ENCODE measurements around the gene ZNF414.
"Not testable (repeated sequence)": the region's sequence is repeated elsewhere in the genome, so short reads cannot be mapped to it uniquely, and the experiment has no call there.

Gene ZNF414

GRCh38 chr19:8513687-8514504 lies at the start of gene ZNF414:
Gene ZNF414 (minus strand): TSS chr19:8514167. CDS start chr19:8514046, 121 bp downstream.
- FAIRE-seq: peak; percentile 96
- DNase-seq (ENCODE audit: insufficient read length, low spot score): peak; percentile 98

DNA sequence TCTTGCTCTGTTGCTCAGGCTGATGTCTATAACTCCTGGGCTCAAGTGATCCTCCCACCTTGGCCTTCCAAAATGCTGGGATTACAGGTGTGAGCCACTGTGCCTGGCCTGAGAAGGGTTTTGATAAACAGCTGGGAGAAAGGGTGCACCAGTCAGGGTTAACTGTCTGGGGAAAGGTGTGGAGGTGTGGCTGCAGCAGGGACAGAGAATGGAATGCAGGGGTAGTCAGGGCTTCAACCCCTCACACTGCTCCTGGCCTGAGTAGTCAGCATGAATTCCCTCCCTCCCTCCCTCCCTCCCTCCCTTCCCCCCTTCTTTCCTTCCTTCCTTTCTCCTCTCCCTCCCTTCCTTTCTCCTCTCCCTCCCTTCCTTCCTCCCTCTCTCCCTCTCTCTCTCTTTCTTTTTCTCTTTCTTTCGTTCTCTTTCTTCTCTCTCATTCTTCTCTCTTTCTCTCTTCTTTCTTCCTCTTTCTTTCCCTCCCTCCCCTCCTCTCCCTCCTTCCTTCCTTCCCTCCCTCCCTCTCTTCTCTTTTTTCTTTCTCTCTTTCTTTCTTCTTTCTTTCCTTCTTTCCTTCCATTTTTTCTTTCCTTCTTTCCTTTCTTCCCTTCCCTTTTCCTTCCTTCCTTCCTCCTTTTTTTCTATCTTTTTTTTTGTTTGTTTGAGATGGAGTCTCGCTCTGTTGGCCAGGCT lies 47.3 kb upstream of the ZNF414 start:
- FAIRE-seq (no peak), DNase-seq (ENCODE audit: insufficient read length, low spot score) (no peak)

DNA sequence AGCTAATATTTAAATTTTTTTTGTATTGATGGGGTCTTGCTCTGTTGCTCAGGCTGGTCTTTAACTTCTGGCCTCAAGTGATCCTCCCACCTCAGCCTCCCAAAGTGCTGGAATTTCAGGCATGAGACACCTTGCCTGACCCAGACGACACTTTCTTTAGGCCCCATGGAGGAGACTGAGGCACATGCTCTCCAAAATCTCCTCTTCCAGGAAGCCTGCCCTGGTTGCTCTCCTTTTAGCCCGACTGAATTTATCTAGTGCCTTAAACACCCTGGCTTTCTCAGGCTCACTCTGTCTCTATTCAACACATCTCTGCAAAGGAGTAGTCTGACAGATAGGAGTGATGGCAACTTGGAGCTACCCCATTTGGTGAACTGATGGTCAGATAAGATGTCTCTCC lies 44.4 kb upstream of the ZNF414 start:
- FAIRE-seq (no peak), DNase-seq (ENCODE audit: insufficient read length, low spot score) (no peak)

DNA sequence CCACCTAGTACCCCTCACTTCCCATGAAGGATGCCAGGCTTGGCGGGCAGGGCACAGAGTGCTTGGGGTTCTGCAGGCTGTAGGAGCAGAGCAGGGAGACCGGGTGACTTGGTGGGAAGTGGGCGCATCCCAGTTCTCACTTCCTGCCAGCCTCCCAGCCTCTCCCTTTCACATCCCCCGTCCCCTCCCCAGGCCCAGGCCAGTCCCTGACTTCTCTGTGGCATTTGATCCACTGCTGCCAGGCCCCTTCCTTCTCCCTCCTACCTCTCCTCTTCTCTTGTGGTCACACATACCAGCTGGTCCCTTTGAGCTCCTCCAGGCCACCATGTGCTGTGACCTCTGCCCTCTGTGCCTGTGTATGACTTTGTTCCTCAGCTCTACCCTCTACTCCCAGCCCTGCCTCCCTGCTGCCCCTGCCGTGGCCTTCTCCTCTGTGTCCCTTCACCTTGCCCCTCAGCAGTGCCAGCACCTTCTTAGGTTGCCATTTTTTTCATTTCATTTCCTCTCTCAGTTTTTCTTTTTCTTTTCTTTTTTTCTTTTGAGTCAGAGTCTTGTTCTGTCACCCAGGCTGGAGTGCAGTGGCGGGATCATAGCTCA lies 43.8 kb upstream of the ZNF414 start:
- DNase-seq (ENCODE audit: insufficient read length, low spot score) (no peak), FAIRE-seq (no peak)

DNA sequence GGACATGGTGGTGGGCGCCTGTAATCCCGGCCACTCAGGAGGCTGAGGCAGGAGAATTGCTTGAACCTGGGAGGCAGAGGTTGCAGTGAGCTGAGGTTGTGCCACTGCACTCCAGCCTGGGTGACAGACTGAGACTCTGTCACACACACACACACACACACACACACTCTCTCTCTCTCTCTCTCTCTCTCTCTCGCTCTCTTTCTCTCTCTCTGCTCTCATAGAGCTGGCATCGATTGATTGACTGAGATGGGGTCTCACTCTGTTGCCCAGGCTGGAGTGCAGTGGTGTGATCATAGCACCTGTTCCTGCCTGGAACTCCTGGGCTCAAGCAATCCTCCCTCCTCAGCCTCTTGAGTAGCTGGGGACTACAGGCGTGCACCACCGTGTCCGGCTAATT lies 39.8 kb upstream of the ZNF414 start:
- not testable (repeated sequence) for FAIRE-seq; DNase-seq (ENCODE audit: insufficient read length, low spot score)

GRCh38 chr19:8552810-8553209 lies 38.8 kb upstream of the ZNF414 start:
- FAIRE-seq: peak; percentile 63
- peak; percentile 33 for DNase-seq (ENCODE audit: insufficient read length, low spot score)

DNA sequence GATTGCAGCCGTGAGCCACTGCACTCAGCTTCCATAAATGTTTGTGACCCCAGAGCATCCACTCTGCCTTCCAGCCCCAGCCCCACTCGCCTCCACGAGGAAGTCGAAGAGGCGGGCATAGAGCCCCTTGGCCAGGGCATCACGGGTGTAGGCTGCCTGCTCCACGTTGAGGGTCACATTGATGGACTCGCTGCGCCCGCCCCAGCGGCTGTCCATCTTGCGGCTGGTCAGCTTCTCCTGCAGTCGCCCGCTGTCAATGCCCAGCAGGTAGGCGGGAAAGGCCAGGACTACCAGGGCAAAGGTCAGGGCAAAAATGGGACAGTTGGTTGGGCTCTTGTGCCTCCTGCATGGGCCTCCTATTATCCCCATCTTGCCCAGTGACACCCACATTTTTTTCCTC lies 36.1 kb upstream of the ZNF414 start:
- FAIRE-seq (no peak), DNase-seq (ENCODE audit: insufficient read length, low spot score) (no peak)

DNA sequence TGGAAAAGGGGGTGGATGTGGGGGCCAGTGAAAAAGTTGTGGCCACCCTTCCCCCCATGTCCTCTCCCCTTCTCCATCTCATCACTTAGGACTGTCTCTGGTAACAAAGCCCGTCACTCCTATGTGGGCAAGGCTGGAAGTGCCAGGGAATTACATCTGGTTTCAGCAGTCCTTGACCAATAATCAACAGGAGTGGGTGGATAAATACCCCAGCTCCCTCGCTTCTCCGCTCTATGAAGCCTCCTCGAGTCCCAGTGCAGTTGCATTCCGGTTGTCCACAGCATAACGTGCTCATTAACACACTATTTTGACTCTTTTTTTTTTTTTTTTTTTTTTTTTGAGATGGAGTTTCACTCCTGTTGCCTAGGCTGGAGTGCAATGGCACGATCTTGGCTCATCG lies 31.8 kb upstream of the ZNF414 start:
- DNase-seq (ENCODE audit: insufficient read length, low spot score): no peak
- no peak for FAIRE-seq

DNA sequence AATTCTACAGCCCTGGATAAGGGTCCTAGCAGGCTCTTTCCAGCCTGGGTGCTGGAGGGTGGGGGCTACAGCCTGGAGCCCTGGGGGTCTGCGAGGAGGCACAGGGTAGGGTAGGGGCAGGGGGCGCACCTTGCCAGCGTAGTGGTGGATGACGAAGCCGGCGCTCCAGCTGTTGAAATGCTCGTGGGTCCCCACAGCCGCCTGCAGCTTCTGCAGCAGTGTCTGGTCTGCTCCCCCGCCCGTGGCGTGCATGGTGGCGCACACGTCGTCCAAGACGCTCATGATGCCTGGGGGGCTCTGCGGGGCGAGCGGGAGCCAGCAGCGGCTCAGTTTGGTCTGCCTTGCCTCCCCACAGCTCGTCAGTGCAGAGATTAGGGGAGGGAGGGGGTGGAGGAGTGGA lies 30.2 kb upstream of the ZNF414 start:
- FAIRE-seq: no peak
- no peak for DNase-seq (ENCODE audit: insufficient read length, low spot score)

DNA sequence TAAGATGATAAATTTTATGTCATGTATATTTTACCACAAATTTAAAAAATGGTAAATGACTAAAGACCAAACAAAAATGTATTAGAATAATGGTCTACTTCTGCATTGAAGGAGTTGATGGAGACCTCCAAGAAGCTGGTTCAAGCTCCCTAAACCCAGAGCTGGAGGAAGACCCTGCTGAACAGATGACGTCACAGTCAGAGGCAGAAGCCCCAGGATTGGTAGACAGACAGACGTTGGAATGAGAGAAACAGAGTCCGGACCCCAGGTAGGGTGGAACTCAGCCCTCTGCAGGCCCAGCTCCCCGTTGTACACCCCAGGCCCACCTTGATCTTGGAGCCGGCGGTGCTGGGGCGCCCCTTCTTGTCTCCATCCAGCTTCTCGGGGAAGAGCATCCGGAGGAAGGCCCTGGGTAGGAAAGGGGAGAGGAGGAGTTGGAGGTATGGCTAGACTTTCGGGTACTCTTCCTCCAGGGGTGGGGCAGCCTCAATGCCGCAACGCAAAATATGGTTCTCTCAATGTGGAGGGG lies 25.7 kb upstream of the ZNF414 start:
- no peak for FAIRE-seq
- no peak for DNase-seq (ENCODE audit: insufficient read length, low spot score)

DNA sequence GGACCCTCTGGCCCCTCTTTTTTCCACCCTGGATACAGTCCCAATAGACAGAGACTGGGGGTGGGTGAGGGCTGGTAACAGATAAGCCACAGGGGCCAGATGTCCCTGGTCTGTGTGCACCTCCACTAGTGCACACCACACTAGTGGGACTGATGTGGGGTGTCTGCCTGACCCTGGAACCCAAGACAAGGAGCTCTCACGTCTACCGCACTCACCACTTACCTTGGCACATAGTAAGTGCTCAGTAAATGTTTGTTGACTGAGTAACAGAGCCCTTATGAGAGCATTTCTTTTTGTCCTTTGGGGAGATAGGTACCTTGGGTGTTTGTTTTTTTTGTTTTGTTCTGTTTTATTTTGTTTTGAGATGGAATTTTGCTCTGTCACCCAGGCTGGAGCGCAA lies 23.1 kb upstream of the ZNF414 start:
- FAIRE-seq (no peak), DNase-seq (ENCODE audit: insufficient read length, low spot score) (no peak)

DNA sequence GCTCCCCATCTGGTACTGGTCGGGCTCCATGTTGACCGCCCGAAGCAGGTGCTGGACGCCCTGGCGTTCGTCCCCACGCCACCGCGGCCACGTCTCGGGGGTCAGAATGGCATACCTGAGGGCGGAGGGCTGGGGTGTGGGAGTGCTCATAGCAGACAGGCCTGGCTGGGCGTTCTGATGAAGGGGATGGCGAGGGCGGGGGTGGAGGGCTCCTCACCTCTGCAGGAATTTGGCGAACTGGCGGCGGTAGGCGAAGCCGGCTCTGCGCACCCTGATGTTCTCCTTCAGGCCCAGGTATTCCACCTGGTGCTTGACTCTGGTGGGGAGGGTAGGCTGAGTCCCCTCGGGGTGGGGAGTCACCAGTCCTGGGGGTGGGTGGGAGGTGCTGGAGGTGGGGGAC lies 22.3 kb upstream of the ZNF414 start:
- DNase-seq (ENCODE audit: insufficient read length, low spot score): no peak
- FAIRE-seq: peak; percentile 42

- DNase-seq (ENCODE audit: insufficient read length, low spot score) (no peak), FAIRE-seq (no peak)
Measured at GRCh38 chr19:8532225-8532624, 18.3 kb upstream of the ZNF414 start.

DNA sequence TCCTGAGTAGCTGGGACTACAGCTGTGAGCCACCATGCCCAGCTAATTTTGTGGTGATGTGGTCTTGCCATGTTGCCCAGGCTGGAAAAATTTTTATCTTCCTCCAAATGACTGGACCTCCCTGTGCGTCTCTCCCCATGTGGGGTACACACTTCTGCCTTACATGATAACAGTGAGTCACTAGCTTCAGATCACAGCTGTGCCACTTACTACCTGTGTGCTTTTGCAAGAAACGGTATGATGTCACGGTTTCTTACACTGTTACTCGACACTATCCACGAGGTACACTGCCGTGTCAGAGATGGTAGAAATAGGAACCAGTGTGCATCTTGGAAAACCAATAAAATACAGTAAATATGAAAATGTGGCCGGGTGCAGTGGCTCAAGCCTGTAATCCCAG lies 17.5 kb upstream of the ZNF414 start:
- DNase-seq (ENCODE audit: insufficient read length, low spot score): no peak
- no peak for FAIRE-seq

DNA sequence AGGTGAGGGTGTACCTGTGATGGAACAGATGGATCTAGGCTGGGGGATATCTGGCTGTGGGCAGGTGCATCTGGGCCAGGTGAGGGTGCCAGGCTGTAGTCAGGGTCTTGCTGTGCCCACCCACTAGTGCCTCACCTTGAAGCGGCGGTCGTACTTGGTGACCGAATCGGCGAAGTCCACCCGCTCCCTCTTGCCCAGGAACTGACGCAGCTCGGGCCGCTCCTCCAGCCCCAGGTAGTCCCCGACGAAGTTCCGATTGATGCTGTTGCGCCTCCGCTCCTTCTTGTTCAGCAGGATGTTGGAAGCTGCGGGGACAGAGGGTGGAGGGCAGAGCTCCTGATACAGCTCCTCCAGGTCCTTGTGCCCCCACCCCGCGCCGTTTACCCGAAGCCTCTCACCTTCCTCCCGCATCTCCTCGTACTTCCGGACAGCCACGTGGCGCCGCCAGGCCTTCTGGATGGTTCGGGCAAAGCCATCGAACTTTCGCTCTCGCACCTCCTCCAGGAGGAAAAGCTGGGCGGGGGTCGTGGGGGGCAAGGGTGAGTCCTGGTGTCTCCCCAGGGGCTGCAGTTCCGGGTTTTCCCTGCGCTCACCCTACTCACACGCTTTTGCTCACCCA lies 16.2 kb upstream of the ZNF414 start:
- no peak for DNase-seq (ENCODE audit: insufficient read length, low spot score)
- no peak for FAIRE-seq

GRCh38 chr19:8529369-8530006 lies 15.5 kb upstream of the ZNF414 start:
- FAIRE-seq (peak; percentile 60), DNase-seq (ENCODE audit: insufficient read length, low spot score) (no peak)

- DNase-seq (ENCODE audit: insufficient read length, low spot score) (no peak), FAIRE-seq (no peak)
Measured at GRCh38 chr19:8528500-8528899, 14.5 kb upstream of the ZNF414 start.

GRCh38 chr19:8526345-8527091 lies 12.6 kb upstream of the ZNF414 start:
- peak; percentile 93 for DNase-seq (ENCODE audit: insufficient read length, low spot score)

DNA sequence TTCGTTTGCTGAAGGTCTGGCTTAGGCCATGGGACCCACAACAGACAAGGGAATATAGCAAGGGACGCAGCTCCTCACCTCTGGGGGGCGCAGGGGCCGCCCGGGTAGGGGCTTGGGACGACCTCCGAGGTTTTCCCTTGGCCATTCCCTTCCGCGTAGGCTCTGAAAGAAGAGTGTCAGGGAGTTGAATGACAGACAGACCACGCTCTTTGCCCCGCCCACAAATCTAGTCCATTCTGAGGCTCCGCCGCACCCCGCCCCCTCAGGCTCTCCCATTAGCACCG lies 11.4 kb upstream of the ZNF414 start:
- FAIRE-seq (no peak), DNase-seq (ENCODE audit: insufficient read length, low spot score) (no peak)

More at GRCh38 chr19:8526345-8527091, 12.6 kb upstream of the ZNF414 start:
- peak; percentile 80 for FAIRE-seq

GRCh38 chr19:8519388-8519787 lies 5.4 kb upstream of the ZNF414 start:
- DNase-seq (ENCODE audit: insufficient read length, low spot score) (no peak), FAIRE-seq (no peak)
